22Rv1 (cell line): ENCODE measurements around the gene YIPF6.
"Not testable (repeated sequence)": the region's sequence is repeated elsewhere in the genome, so short reads cannot be mapped to it uniquely, and the experiment has no call there.

Source experiments
- H3K27ac ChIP-seq: fragments of 450-650 bp; 2 replicates; pipeline ENCODE4 v1.5.1; 2017
- CTCF ChIP-seq: fragments of 450-650 bp; IDR thresholded peaks from 2 replicates; pipeline ENCODE4 v1.5.1; 2017; ENCODE audit warnings: mild to moderate bottlenecking
- ZFX ChIP-seq: fragments of 450-650 bp; IDR thresholded peaks from 2 replicates; pipeline ENCODE4 v1.6.1; 2017; ENCODE audit warnings: antibody characterized with exemption, borderline replicate concordance

Gene YIPF6

GRCh38 chrX:68462653-68463052, 36.2 kb upstream of the YIPF6 start:
- no peak overlapping the region for H3K27ac ChIP-seq
- TF ChIP-seq CTCF (peak; percentile 60), ZFX (no peak)

GRCh38 chrX:68463880-68464279, 35.0 kb upstream of the YIPF6 start:
- H3K27ac ChIP-seq = no peak overlapping the region
- TF ChIP-seq CTCF (no peak), ZFX (no peak)

GRCh38 chrX:68464796-68465195, 34.1 kb upstream of the YIPF6 start:
- no peak overlapping the region for H3K27ac ChIP-seq
- TF ChIP-seq CTCF = no peak
- no peak for TF ChIP-seq ZFX

- no peak for TF ChIP-seq CTCF
- TF ChIP-seq ZFX = no peak
- H3K27ac ChIP-seq = no peak overlapping the region
Measured at GRCh38 chrX:68480969-68481368, 17.9 kb upstream of the YIPF6 start.

GRCh38 chrX:68486198-68486597, 12.7 kb upstream of the YIPF6 start:
- not testable (repeated sequence) for H3K27ac ChIP-seq

GRCh38 chrX:68487254-68487653, 11.6 kb upstream of the YIPF6 start:
- no peak for TF ChIP-seq ZFX
- no peak for TF ChIP-seq CTCF
- H3K27ac ChIP-seq = no peak overlapping the region

- no peak overlapping the region for H3K27ac ChIP-seq
Measured at GRCh38 chrX:68487924-68488323, 10.9 kb upstream of the YIPF6 start.

More at GRCh38 chrX:68487924-68488323, 10.9 kb upstream of the YIPF6 start:
- TF ChIP-seq ZFX = no peak
- TF ChIP-seq CTCF = no peak
